Measurements from ENCODE around the gene ACE.

GRCh38 chr17:63441654-63442053 lies 35.2 kb upstream of the ACE start:
- TF ChIP-seq ZNF274 (IDR thresholded peaks at IDR 0.05; ENCODE audit: low read depth, low read length) (no peak), YY1 (IDR thresholded peaks at IDR 0.05; ENCODE audit: insufficient read depth, insufficient read length) (no peak)
